Measurements from ENCODE around the gene DIRAS1.

- TF ChIP-seq CTCF (IDR thresholded peaks at IDR 0.05) (no peak), POLR2A (IDR thresholded peaks at IDR 0.05) (no peak), EP300 (IDR thresholded peaks at IDR 0.05) (no peak)
Observed at GRCh38 chr19:2759362-2759761, 38.2 kb upstream of the DIRAS1 start.
